Measurements from ENCODE around the gene NDUFB1.

DNA sequence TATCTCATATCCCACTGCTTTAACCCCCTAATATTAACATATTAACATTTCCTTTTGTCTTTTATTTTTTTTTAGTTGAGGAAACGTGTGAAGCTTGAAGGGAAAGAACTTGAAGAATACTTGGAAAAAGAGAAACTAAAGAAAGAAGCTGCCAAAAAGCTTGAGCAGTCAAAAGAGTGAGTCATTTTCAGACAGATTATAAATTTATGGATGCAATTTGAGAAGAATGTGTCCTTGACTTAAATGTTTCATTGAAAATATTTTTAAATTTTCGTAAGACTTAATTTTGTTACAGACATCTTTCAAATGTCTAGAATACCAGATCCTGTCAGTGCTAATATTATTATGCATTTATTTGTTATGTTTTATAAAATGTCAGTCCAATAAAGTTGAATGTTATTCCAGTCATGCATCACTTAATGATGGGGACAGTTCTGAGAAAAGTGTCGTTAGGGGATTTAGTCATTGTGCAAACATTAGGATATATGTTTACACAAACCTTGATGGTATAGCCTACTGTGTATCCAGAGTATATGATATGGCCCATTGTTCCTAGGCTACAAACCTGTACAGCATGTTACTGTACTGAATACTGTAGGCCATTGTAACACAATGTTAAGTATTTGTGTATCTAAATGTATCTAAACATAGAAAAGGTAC lies 32.9 kb upstream of the NDUFB1 start:
- TF ChIP-seq, protein P1, sequence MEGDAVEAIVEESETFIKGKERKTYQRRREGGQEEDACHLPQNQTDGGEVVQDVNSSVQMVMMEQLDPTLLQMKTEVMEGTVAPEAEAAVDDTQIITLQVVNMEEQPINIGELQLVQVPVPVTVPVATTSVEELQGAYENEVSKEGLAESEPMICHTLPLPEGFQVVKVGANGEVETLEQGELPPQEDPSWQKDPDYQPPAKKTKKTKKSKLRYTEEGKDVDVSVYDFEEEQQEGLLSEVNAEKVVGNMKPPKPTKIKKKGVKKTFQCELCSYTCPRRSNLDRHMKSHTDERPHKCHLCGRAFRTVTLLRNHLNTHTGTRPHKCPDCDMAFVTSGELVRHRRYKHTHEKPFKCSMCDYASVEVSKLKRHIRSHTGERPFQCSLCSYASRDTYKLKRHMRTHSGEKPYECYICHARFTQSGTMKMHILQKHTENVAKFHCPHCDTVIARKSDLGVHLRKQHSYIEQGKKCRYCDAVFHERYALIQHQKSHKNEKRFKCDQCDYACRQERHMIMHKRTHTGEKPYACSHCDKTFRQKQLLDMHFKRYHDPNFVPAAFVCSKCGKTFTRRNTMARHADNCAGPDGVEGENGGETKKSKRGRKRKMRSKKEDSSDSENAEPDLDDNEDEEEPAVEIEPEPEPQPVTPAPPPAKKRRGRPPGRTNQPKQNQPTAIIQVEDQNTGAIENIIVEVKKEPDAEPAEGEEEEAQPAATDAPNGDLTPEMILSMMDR (IDR thresholded peaks at IDR 0.05): no peak
- no peak for TF ChIP-seq EZH2 (IDR thresholded peaks at IDR 0.05; ENCODE audit: borderline replicate concordance, insufficient read depth, low read depth, low read length, poor library complexity, severe bottlenecking)

All from B cell (primary cell).